Heart left ventricle (tissue), 13 donors: ENCODE data around the gene DCAF16.

Experiments
- CTCF ChIP-seq, 12 donors: fragments of 200-600 bp; sonication (generic) in 4 of 12; IDR thresholded peaks; one replicate each; pipeline versions ENCODE4 v1.5.0 to v1.8.0; 2018 to 2022; ENCODE audit warnings: antibody characterized with exemption in 12 of 12, mild to moderate bottlenecking in 5 of 12
- POLR2A ChIP-seq, 2 donors: fragments of 450-650 bp; IDR thresholded peaks; one replicate each; pipeline ENCODE4 v1.6.1; 2017; ENCODE audit warnings: antibody characterized with exemption in 2 of 2, mild to moderate bottlenecking in 2 of 2, moderate library complexity in 2 of 2
- donor health status: ischemic (EF 13 %, LVEDD 7.1; RV severe dilation, severe dysfunction).
- donor health status: DM: no; HTN: yes; CAD: no.
- donor health status: DM: no; HTN: no; CAD: no.
- donor health status: ischemic (EF 25% LVEDD 6.9; RV normal size, moderate dysfunction).
- donor health status: ischemic (EF 25% LVEDD 5.7; RV mildly dilated, moderate dysfunction).
- donor health status: ischemic (EF 35%, LVEDD 5.7; RV mildly dilated, moderate dysfunction).
- donor health status: nonischemic (EF 11% LVEDD 7.7; RV severe dilation, severe dysfunction).
- donor health status: DM: yes; HTN: yes; CAD: no.
- donor health status: PGD.
- donor health status: ischemic (EF 29% LVEDD 5.4; RV normal size, mild dysfunction).
- donor health status: nonischemic (EF 23%, LVEDD 6.1; RV moderate dilation, normal function).

GRCh38 chr4:17859793-17860406 is 49.3 kb upstream of the DCAF16 start:
- no peak for TF ChIP-seq CTCF (IDR thresholded peaks at IDR 0.05)
- no peak for TF ChIP-seq POLR2A (IDR thresholded peaks at IDR 0.05)
